Muscle of arm (tissue), 12 donors: ENCODE measurements around the gene ITIH1. TPM values are rescaled to one million over a fixed set of nuclear protein-coding genes. Genes with fewer than 3 reads are reported as not detected.

Experiments
- DNase-seq: peaks from one replicate; pipeline ENCODE4 v3.0.0-alpha.2; 2013
- polyA plus RNA-seq, 12 donors: library from polyadenylated mRNA; unstranded; fragments of 120-200 nt; gene quantifications; one replicate each; pipeline ENCODE4 v1.2.1, GENCODE V29; 2013; ENCODE audit not compliant: insufficient read length in 12 of 12

ITIH1 gene
- polyA plus RNA-seq, 12 donors: 0.34 to 5.0 (median 0.47) TPM; not detected in 7

DNA sequence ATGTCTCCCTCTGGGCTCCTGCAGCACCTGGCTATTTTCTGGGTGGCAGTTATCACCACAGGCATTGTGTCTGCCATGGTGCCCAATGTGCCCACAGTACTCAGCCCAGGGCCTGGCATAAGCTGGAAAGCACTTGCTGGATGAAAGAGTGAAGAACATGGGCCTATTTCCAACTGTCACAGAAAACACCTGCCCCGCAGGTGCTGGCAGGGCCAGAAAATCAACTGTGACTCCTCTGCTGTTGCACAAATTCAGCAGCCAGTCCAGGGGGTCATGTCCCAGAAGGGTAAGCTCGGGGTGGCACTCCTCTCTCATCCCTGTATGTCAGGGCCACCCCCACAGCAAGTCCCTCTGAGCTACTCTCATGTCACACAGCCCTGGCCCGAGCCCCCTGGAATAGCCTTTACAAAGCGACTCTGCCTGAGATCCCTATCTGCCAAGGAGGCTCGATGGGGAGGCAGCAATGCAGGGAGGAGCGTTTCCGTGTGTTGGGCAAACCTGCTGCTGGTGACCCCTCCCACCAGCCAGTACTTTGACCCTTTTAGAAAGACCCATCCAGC, 34.1 kb downstream of the ITIH1 start:
- DNase-seq: no peak

DNA sequence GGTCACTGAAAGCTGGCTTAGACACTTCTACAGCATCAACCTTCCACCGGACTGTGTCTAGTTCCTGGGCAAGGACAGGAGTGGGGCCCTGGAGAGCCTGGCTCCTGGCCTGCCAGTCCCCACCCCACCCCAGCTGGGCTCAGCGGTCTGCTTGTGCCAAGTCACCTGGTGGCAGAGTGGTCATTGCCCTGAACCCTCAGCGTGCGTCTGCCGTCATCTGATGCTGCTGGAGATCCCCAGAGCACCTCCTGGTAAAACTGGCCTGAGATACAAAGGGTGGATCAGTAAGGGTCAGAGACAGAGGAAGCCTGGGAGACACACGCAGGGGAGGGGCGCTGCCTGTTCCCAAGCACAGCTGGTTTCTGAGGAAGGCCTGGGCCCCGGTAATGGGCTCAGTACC, 36.4 kb downstream of the ITIH1 start:
- no peak for DNase-seq

DNA sequence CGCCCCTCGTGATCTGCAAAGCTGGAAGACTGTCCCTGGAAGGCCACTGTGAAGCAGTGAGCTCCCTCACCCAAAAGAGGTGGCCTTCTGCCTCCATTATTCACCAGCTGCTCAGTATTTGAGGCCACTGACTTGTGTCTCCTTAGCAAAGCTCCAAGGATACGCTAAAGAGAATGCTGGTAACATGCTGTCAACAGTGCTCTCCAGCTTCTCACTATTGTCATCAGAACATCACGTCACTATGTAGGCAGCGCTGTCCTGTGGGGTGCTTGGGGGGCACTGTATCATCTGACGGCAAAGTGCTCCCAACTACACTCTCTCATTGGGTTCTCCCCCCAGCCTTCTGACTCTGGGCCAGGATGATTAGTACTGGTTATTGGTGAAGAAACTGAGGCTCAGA, 38.8 kb downstream of the ITIH1 start:
- no peak for DNase-seq

DNA sequence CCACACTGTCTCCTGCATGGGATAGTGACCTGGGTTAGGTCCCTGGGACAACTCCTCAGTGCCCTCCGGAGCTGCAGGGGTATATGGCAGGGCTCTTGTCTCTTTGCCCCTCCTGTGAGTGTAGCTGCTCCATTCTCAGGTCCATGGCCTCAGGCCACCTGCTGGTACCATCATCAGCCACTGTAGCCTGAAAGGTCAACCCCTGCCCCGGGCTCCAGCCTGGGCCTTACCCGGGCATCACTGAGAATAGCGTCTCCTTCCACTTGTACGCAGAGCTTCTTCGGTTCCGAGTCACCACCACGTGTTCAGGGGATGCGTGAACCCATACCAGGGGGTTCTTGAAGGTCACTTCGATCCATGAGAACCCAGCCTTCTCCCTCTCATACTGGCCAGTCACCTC, 39.3 kb downstream of the ITIH1 start:
- no peak for DNase-seq

DNA sequence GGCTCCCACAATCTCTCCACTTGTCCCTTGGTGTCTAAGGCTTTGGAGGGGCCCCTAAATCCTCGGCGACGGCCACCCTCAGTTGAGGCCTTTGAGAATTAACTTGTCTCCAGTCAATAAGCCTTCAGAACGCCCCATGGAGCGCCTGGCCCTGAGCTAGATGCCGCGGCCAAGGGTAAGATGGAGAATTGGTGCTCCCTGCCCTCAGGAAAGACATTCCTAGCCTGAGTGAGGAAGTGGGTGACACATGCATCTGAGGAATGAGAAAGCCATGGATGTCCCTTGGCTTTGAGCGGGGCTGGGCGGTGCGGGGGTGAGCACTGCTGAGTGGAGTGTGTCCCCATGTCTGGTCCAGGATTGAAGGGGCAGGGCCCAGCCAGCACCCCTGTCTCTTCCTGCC, 39.8 kb downstream of the ITIH1 start:
- DNase-seq: no peak

DNA sequence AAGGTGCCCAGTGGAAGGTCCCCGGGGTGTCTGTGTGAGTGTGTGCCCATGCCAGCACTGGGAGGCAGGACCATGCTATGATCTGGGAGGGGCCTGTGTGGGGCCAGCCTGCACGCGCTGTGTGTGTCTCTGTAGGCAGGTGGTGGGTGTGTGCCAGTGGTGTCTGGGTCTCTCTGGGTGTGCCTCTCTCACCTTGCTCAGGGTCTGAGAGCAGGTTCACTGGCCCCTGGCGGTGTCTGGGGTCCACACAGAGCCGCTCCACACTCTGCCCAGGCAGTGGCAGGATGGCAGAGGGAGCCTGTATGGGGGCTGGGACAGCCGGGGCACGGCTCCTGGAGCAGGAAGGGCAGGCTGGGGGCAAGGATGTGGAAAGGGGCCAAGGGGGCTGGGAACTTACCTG, 40.5 kb downstream of the ITIH1 start:
- DNase-seq: no peak

DNA sequence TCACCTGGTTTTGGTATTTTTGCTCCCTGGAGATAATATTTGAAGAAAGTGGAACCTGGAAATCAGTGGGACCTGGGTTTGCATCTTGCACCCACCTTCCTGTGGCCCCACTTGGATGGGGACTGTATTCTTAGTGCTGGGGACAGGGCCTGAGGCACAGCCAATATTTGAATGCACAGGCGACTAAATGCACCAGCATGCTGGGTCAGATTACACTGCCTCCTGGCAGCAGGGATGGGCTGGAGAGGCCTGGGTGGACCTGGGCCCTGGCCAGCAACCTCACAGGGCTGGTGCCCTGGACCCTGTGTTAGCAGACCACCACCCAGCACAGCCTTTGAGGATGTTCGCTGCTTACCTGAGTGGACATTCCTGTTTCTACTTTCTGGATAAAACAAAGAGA, 42.5 kb downstream of the ITIH1 start:
- no peak for DNase-seq

DNA sequence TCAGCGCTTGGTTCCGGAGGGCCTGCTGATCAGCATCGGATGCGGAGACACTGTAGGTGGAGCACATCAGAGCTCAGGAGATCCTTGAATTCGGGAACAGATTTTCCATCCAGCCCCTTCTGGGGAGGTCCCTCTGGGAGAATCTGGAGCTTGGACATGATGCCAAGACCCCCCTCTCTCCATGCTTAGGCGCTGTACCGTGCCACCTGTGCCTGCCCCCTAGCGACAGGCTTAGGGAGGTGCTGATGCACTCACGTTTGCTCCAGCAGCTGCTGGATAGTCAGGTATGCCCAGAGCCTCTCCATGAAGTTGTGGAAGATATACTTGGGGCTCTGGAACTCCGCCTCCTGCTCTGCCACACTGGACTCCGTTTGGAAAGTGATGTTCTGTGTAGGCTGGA, 43.3 kb downstream of the ITIH1 start:
- DNase-seq: no peak

DNA sequence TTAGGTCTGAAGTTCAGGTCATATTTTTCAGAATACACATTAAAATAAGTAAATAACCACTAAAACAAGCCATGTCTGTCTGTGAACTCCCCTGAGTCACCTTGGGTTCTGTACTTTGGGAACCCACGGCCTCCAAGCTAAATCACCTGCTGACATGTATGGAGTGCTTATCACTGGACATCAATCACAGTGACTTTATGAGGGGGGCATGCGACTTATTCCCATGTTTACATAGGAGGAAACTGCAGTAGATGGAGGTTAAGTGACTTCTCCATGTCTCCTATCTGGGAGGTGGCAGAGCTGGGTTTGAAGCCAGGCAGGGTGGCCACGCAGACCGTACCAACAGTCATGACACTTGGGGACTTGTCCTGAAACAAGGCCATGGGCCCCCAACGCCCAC, 45.0 kb downstream of the ITIH1 start:
- DNase-seq: no peak

DNA sequence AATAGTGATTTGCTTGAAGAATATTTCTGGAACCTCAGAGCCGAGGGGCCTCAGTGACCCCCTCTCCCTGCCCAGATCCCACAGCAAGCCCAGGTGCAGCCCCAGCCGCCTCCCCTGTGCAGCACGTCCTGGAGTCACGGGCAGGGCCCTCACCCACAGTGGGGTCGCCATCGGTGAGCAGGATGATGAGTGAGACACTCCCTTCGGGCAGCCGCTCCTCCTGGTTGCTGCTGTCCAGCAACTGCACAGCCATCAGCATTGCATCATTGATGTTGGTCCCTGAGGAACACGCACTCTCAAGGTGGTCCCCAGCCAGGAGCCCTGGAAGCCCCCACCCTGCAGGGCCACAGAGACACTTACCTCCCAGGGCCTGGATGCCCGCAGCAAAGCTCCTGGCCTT, 46.6 kb downstream of the ITIH1 start:
- DNase-seq: no peak

DNA sequence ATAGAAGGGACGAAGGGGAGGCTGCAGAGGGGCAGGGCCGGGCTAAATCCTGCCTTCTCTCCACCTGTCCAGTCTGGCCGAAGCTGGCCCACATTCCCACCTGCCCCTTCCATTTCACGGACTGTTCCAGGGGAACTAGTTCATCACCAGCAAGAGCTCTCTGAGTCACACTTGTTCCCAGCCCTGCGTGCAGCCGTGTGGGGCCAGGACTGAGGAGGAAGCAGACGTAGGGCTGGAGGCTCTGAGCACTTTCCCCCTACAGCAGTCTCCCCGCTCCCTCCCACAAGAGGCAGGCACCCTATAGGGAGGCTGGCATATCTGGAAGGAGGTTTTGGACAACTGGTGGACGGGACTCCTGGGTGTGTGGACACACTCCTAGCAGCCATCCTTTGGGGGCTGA, 50.0 kb downstream of the ITIH1 start:
- no peak for DNase-seq

DNA sequence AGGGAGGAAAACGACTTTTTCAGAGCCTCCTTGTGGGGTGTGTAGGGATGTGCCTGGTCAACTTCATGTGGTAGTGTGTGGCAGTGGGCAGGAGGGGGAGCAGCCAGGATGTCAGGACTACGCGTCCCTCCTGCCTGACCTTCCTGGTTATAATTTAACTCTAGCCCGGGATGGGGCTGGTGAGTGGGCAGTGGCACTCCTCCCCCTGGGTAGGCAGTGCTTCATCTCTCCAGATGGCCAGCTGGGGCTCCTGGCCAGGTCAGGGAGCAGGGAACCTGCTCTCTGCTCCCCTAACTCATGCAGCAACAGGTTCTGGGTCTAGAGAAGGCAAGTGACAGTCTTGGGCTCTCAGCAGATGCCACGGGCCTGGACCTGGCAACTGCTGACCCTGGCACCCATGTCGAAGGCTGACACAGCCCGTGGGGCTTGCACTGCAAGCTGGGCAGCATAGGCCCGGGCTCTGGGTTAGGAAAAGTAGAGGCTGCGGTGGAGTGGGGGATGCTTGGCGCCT, 50.5 kb downstream of the ITIH1 start:
- no peak for DNase-seq

DNA sequence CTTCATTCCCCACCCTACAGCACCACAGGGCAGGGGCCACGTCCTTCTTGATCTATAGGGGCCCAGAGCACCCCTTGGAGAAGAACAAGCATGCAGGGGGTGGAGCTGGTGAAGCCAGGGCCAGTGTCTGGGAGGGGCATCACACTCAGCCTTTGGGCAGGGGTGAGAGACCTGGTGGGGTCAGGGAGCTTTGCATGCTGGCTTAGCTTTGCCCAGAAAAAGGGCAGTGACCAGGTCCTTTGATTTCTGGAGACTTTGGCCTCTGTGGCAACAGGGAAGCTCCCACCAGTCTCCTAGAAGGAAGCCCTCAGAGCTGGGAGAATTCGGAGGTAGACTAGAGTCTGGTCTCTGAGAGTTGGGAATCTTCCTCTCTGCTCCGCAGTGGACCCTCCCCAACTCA, 52.1 kb downstream of the ITIH1 start:
- DNase-seq: no peak

DNA sequence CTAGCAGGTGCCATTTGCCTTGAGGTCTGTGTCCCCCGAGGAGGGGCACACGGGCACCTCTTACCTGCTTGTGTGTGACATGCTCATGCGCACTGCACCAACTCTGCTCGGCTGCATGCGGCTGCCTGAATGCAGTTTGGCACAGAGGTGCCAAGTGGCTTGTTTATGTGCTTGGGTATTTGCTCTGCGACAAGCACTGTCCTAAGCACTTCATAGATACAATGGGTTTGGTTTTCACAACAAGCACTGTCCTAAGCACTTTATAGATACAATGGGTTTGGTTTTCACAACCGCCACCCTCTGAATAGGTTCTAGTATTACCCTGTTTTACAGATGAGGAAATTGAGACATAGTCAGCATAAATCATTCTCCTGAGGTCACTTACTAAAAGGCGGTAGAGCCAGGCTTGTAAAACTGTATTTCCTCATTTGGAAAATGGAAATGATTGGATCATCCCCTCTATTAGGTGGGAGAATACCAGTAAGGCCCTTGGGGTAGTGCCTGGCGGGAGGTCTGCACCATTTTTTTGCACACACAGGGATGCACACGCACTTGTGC, 52.6 kb downstream of the ITIH1 start:
- DNase-seq: no peak

DNA sequence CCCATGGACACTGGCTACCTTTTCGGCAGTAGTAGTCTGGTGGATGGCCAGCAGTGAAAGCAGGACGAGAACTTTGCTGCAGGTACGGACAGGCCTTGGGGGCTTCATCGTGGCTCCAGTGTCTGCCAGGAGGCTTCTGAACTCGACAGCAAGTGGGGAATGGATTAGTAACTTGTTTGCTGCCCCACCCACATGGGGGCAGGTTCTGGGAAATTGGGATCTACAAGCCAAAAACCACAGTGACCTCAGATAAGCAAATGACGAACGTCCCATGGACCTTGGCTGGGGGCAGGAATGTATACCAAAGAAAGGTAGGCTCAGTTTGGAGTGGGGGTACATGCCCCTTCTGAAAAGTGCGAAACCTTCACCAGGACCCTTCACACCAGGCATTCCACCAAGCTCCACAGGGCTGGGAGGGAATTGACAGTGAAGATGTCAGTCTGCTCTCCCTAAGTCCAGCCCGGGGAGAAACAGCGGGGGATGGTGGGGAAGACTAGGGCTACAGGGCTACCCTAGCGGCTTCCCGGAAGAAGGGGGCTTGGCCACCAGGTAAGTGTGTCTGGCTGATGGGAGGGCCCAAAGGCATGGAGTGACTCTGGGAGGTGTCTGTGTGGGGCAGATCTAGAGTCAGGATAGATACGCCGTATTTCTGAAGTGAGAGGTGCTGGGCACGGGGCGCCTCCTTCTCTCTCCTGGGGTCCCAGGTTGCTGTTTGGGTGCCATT, 53.3 kb downstream of the ITIH1 start, which contains the start of gene ITIH4:
Gene ITIH4 (minus strand): TSS at position 138 of the 724 bp plus-strand sequence. CDS start 30 bp downstream, at position 108.
- no peak for DNase-seq

DNA sequence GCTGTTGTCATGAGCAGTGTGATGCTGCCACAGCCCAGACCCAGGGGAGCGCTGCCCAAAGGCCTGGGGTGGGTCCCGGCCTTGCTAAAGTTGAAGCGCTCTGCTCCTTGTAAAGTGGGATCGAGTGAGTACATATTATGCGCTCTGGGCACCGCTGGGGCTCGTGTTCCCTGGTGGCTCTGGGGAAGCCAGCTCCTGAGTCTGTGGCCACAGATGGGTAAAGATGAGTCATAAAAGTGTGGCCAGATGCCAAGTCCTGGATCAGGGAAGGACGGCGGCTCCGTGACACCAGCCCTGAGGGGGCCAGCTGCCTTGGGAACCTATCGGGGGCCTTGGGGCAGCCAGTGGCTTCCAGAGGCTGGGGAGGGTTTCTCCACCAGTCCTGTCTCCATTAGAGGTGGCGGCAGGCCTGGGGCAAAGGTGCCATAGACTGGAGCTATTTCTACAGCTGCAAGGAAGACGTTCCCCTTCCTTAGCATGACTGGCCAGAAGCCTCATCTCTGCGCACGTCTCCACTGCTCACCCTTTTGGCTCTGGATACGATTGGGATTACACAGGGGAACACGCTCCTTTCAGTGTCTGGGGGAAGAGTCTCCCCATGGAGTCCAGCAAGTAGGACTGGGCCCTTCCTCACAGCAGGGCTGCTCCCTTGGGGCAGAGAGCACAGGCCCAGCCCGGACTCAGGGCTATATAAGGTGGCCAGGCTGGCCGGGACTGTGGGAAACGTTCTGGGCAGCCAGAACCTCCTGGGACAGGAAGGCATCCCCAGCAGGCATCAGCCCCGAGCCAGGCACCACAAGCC, 54.3 kb downstream of the ITIH1 start:
- peak; percentile 31 for DNase-seq

DNA sequence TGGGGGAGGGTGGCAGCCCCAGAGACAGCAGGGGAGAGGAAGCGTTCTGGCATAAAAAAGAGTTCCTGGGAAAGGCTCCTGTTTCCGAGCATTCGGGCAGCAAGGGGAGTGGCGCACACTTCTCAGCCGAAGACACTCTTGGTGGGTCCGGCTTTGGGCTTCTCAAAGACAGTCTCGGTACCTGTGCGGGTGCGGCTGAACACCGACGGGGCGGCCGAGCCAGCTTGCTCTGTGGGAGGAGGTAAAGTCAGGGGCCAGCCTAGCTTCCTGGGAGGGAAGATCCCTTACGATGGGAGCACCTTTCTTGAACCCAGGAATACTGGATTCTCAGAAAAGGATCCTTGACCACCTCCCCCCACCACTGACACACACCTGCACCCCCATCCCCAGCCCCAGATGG, 55.8 kb downstream of the ITIH1 start:
- no peak for DNase-seq

DNA sequence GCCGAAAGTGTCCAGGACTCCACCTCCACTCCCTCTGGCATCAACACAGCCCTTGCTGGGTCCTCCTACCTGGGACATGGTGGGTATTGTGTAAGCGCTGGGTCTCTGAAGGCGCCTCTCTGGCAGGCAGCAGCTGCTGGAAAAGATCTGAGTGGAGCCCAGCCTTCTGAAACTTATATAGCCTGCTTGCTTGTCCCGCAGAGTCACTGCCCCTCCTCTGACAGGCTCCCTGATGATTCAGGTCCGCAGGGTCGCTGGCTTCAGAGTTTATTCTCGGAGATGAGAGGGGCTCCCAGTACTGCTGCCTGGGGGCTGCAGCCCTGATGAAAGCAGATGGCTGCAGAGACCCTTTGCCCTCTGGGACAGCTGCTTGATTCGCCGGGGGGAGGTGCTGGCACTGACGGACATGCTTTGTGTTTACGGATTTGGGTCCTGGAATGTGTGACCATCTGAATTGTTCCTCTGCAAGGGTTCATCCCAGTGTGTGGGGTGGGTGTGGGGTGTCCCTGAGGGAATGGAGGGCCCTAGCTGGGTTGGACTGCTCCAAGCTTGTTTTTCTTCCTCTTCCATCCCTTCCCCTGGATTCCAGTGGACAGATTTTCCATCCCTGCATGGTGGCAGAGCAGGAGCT, 57.6 kb downstream of the ITIH1 start, which contains the start of gene MUSTN1:
Gene MUSTN1 (minus strand): TSS at position 149 of the 631 bp plus-strand sequence. CDS start 71 bp downstream, at position 78.
- DNase-seq: peak; percentile 48

DNA sequence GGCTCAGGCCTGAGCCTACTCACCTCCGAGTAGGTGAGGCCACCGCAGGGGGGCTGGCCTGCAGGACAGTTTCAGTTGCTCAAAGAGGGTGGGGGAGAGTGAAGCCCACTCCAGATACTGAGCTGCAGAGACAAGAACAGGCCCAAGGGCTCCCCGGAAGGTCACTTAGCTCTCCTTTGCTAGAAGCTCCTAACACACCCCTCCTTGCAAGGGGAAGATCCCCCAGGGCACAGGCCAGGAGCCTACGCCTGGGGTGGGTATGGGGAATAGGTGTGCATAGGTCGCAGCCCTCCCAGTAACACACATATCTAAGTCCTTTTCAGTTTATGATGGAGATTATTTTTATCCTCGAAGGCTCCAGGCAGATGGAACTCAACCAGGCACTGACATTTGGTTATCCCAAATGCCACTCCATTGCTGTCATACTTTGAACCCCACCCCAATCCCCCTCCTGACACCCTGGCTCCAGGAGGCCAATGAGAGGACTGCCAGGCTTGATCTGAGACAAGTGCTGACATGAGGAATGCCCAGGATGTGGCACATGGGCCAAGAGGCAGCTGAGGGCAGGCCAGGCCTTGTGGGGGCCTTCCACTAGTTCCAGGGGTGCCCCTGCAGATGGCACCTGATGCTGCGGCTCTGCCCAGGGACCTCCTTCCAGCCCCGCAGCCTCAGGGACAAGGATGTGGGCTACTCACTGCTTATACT, 58.5 kb downstream of the ITIH1 start:
- no peak for DNase-seq

DNA sequence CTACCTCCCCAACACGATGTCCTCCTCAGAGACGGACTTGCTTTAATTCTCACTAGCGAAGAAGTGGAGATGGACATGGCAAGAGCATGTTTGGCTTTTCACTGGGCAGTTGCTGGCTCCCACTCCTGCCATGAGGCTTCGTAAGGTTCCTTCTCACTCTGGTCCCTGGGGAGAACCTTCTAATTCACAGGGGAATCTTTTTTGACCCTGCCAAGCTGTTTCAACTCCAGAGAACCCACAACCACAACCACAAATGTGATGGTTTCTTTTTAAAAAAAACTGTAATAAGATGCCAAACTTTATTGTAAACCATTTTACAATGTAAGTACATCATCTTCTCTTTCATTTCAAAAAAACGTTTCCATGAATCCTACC, 59.1 kb downstream of the ITIH1 start:
- no peak for DNase-seq

DNA sequence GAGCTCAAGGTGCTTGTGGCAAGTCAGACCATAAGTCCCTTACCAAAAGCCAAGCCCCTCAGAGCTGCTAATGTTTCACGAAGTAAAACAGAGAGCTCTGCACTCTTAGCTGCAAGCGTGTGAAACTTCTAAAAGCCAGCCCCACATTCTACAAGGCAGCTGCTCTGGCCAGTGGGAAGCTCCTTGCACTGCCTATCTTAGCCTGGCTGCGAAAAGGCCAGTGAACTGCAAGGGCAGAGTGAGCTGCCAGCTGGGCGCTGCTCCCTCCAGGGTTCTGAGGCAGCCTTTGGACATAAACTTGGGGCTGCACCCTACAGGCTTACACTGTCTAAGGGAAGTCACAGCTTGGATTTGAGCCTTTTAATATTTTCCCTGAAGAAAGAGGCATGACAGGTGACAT, 59.6 kb downstream of the ITIH1 start:
- no peak for DNase-seq
